ENCODE data around the gene TIPIN. TPM values are rescaled to one million over a fixed set of nuclear protein-coding genes. Genes with fewer than 3 reads are reported as not detected.

TIPIN gene
- total RNA-seq, 1 experiment from 2014 or later, result 14.2 TPM

DNA sequence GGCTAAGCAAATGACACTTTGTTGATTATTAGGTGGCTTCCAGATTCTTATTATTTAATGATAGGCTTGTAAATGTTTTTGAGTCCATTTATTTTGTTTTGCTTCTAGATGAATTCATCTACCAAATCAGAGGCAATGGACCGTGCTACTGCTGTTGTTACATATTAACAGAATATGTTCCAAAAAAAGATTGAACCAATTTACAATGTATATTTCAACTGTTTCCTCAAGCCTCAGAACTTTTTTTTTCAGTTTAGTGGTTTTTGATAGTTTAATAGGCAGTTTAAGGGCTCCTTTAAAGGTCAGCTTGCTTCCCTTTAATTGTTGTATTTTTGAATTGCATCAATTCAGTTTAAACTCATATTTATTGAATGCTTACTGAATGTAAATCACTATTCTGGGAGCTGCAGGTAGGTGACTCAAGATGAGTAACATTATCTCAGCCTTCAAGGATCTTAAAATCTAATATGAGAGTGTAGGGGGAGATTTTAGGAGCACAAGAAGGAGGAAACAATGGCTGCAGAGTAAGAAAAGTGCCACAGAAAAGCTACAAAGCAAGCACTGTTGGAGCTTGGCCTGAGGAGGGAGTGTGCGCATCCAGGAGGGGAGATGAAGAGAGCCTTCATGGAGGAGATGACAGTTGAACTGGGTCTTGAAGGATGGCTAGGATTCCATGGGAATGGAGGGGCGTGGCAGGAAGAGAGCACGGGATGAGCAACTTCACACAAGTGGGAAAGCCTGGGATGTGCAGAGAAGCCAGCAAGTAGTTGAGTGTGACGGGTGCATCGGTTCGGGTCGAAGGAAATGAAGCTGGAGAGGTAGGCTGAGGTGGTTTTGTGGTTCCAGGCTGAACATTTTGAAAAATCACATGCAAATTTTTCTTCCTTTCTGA lies 44.9 kb upstream of the TIPIN start:
- intact Hi-C loops (cut with micrococcal nuclease), result no loop called here
- H3K36me3 ChIP-seq (ENCODE audit: low read depth, low read length), result no peaks in the 10 kb centered on the region
- H3K4me2 ChIP-seq (ENCODE audit: low read length), result peak overlapping the region; percentile 63
- peaks cover 39% of the 10 kb centered on the region for H4K20me1 ChIP-seq (ENCODE audit: low read length)
- peak overlapping the region; percentile 30; the same call in 1 of the 2 replicates for H3K4me3 ChIP-seq (ENCODE audit: low read length)
- peak overlapping the region; percentile 82 for H3K27ac ChIP-seq (ENCODE audit: low read length)
- H2AFZ ChIP-seq (ENCODE audit: low read length), result no peak overlapping the region
- peaks cover 26% of the 10 kb centered on the region for H3K4me1 ChIP-seq (ENCODE audit: insufficient read depth, low read length)
- peak overlapping the region; percentile 22 for H3K9ac ChIP-seq (ENCODE audit: low read length)
- DNase-seq, result peak; percentile 65
- ChIA-PET POLR2A (ENCODE audit: unreplicated experiment) (interaction anchor here (0.5 kb wide), 1 partner anchor 129 kb away, joined by 3 read pairs; no protein-coding TSS in a partner anchor), CTCF (interaction anchor here (0.5 to 0.7 kb wide), 2 partner anchors 97 to 195 kb away, joined by 3 to 4 read pairs; no protein-coding TSS in a partner anchor)
- no peaks in the 10 kb centered on the region for H3K9me2 ChIP-seq (replicated peaks; ENCODE audit: low read length)
- H3K79me2 ChIP-seq (ENCODE audit: low read length), result peaks cover 96% of the 10 kb centered on the region
- BruUV-seq (replicated peaks), result no TSS peak
- no peaks in the 10 kb centered on the region for H3K27me3 ChIP-seq (ENCODE audit: low read length)
- peaks cover 6% of the 10 kb centered on the region for H3F3A ChIP-seq (ENCODE audit: low read length, unreplicated experiment)
- no peak for TF ChIP-seq EZH2phosphoT487 (IDR thresholded peaks at IDR 0.05; ENCODE audit: borderline replicate concordance, low read length)
- no peak for TF ChIP-seq EZH2 (IDR thresholded peaks at IDR 0.05; ENCODE audit: low read length, unreplicated experiment)
- TF ChIP-seq, protein P1, sequence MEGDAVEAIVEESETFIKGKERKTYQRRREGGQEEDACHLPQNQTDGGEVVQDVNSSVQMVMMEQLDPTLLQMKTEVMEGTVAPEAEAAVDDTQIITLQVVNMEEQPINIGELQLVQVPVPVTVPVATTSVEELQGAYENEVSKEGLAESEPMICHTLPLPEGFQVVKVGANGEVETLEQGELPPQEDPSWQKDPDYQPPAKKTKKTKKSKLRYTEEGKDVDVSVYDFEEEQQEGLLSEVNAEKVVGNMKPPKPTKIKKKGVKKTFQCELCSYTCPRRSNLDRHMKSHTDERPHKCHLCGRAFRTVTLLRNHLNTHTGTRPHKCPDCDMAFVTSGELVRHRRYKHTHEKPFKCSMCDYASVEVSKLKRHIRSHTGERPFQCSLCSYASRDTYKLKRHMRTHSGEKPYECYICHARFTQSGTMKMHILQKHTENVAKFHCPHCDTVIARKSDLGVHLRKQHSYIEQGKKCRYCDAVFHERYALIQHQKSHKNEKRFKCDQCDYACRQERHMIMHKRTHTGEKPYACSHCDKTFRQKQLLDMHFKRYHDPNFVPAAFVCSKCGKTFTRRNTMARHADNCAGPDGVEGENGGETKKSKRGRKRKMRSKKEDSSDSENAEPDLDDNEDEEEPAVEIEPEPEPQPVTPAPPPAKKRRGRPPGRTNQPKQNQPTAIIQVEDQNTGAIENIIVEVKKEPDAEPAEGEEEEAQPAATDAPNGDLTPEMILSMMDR (conservative IDR thresholded peaks at IDR 0.05; ENCODE audit: low read depth, low read length), result no peak; the same call in 1 of the 2 replicates
- ATAC-seq, result peak; percentile 77
- H3K9me3 ChIP-seq (ENCODE audit: low read length), result no peaks in the 10 kb centered on the region

DNA sequence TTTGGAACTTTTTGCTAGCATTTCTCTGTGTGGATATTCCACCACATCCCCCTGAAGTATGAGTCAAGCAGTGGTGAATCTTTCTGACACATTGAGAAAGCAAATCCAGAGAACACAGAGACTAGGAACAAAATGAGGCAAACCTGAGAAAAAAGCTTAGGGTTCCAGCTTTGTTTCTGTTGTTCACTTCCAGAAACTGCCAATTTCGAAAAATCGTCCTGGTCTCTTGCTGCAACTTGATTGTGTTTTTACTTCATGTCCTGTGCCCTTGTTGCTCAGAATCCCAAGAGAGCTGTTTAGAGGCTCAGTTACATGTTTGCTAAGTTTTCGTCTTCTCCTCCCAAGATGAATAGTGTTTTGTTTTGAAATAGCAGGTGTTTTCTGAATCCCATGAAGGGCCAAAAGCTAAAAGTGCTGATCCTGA lies 43.9 kb upstream of the TIPIN start:
- ChIA-PET POLR2A (ENCODE audit: unreplicated experiment) (no interaction called here), CTCF (no interaction called here)
- peaks cover 96% of the 10 kb centered on the region for H3K79me2 ChIP-seq (ENCODE audit: low read length)
- no peaks in the 10 kb centered on the region for H3K27me3 ChIP-seq (ENCODE audit: low read length)
- H4K20me1 ChIP-seq (ENCODE audit: low read length), result peaks cover 29% of the 10 kb centered on the region
- peak; percentile 57 for ATAC-seq
- H3K27ac ChIP-seq (ENCODE audit: low read length), result peak overlapping the region; percentile 82
- no peak for TF ChIP-seq EZH2phosphoT487 (IDR thresholded peaks at IDR 0.05; ENCODE audit: borderline replicate concordance, low read length)
- TF ChIP-seq, protein P1 (conservative IDR thresholded peaks at IDR 0.05; ENCODE audit: low read depth, low read length), result no peak
- H3K9me3 ChIP-seq (ENCODE audit: low read length), result no peaks in the 10 kb centered on the region
- peaks cover 6% of the 10 kb centered on the region for H3F3A ChIP-seq (ENCODE audit: low read length, unreplicated experiment)
- no peak overlapping the region for H2AFZ ChIP-seq (ENCODE audit: low read length)
- intact Hi-C loops (cut with micrococcal nuclease), result no loop called here
- H3K4me2 ChIP-seq (ENCODE audit: low read length), result peak overlapping the region; percentile 63; the same call in 1 of the 2 replicates
- H3K9me2 ChIP-seq (replicated peaks; ENCODE audit: low read length), result no peaks in the 10 kb centered on the region
- no peaks in the 10 kb centered on the region for H3K36me3 ChIP-seq (ENCODE audit: low read depth, low read length)
- DNase-seq, result peak; percentile 50
- BruUV-seq (replicated peaks), result no TSS peak
- H3K4me3 ChIP-seq (ENCODE audit: low read length), result no peak overlapping the region
- H3K4me1 ChIP-seq (ENCODE audit: insufficient read depth, low read length), result peaks cover 26% of the 10 kb centered on the region
- H3K9ac ChIP-seq (ENCODE audit: low read length), result peak overlapping the region; percentile 22; the same call in 1 of the 2 replicates

DNA sequence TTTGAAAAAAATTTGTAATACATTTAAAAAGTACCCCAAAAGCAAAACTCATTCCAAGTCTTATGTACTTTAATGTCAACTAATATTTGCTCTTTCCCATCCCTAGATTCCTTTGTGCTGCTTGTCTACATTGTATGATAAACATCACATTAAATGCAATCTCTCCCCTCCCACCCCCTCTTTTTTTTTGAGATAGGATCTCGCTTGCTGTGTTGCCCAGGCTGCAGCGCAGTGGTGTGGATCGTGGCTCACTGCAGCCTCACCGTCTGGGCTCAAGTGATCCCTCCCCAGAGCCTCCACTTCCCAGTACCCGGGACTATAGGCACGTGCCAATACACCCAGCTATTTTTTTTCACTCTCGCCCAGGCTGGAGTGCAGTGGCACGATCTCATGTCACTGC lies 42.8 kb upstream of the TIPIN start:
- no peak for TF ChIP-seq EZH2 (IDR thresholded peaks at IDR 0.05; ENCODE audit: low read length, unreplicated experiment)
- TF ChIP-seq, protein P1 (conservative IDR thresholded peaks at IDR 0.05; ENCODE audit: low read depth, low read length), result no peak
- no peak for TF ChIP-seq EZH2phosphoT487 (IDR thresholded peaks at IDR 0.05; ENCODE audit: borderline replicate concordance, low read length)
- Histone ChIP-seq H3K9me2 (replicated peaks; ENCODE audit: low read length) (no peaks in the 10 kb centered on the region), H3K79me2 (ENCODE audit: low read length) (peaks cover 96% of the 10 kb centered on the region), H3K27me3 (ENCODE audit: low read length) (no peaks in the 10 kb centered on the region), H3K4me1 (ENCODE audit: insufficient read depth, low read length) (peaks cover 26% of the 10 kb centered on the region), H3K9ac (ENCODE audit: low read length) (no peak overlapping the region), H2AFZ (ENCODE audit: low read length) (no peak overlapping the region), H3K4me3 (ENCODE audit: low read length) (no peak overlapping the region), H4K20me1 (ENCODE audit: low read length) (peaks cover 34% of the 10 kb centered on the region), H3K27ac (ENCODE audit: low read length) (no peak overlapping the region), H3F3A (ENCODE audit: low read length, unreplicated experiment) (peaks cover 6% of the 10 kb centered on the region), H3K4me2 (ENCODE audit: low read length) (no peak overlapping the region), H3K9me3 (ENCODE audit: low read length) (no peaks in the 10 kb centered on the region), H3K36me3 (ENCODE audit: low read depth, low read length) (no peaks in the 10 kb centered on the region)
- BruUV-seq (replicated peaks), result no TSS peak
- CTCF ChIA-PET, result no interaction called here
- intact Hi-C loops (cut with micrococcal nuclease), result no loop called here
- POLR2A ChIA-PET (ENCODE audit: unreplicated experiment), result no interaction called here
- DNase-seq (no peak), ATAC-seq (no peak)

Measured in PC-3 (cell line).